ENCODE results near the gene BOK.

BOK gene

GRCh38 chr2:241606186-241606585 is 47.6 kb downstream of the BOK start:
- DNase-seq: no peak

DNA sequence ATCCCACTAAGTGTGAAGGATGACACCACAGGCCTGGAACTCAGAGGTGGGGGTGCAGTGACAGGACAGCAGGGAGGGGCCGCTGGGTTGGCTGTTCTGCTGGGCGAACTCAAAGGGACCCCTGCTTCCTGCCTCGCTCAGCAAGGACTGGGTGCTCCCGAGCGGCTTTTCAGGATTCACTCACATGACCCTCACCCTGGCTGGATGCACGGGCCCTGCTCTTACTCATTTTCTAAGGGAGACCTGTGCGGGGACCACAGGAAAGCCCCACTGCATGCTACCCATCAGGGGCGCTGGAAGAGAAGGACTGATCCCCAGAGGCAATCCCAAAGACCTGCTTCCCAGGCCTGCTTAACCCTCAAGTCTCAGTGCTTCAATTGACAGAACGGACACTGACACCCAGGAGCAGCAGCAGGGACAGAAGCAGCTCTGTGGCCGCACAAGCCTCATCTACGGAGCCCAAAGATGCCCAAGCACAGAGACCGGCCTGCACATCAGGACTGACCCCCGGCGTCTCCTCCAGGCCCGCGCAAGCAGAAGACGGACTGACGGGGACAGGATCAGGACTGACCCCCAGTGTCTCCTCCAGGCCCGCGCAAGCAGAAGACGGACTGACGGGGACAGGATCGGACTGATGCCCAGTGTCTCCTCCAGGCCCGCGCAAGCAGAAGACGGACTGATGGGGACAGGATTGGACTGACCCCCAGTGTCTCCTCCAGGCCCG is 48.8 kb downstream of the BOK start:
- DNase-seq: no peak

DNA sequence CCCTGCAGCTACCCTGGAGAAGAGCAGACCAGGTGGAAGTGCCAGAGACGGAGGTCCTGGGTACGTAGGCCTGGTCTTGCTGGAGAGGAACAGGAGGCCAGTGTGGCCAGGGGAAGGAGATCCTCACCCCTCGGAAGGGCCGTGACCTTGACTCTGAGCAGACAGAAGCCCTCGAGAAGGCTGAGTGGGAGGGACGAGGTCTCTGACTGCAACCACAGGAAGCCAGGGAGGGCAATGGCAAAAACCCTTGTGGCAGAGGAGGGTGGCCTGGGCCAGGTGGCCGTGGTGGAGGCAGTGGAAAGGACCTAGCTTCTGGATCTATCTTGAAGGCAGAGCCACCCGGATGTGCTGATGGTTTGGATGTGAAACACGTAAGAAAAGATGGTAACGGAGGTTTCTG is 50.3 kb downstream of the BOK start:
- no peak for DNase-seq

DNA sequence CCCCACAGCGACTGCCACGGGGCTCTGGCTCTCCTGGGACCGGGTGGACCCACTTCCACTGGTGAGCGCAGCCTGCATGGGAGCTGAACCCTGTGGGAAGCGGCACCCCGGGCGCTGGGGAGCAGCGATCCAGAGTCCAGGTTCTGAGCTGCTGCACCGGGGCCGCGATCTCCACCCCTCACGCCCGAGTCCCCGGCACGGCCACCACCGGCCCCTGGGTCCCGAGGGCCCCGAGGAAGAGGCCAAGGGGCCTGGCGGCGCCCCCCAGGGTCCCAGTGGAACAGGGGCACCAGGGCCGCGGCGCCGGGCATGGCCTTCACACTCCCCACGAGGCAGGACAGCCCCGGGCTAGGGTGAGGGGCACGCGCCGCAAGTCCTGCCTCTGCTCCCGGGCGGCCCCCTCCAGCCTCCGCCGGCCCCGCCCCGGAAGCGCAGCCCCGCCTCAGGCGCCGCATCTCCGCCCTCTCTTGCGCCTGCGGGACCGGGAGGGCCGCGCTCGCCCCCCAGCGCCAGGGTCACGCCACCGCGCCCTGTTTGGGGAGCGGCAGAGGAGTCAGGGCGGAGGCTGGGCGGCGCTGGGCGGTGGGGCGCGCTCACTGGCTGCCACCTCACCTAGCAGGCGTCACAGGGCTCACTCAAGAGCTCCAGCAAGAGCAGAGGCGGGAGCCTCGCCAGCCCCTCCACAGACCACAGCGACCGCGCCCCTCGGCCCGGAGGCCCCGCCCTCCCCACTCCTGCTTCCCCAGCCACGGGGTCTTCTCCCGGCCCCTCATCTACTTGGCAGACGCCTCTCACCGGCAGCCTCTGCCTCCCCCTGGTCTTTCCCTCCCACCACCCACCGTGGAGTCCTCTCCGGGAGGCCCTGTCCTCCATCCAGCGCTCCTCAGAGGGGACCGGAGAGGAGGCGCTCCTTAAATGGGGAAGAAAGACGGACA is 51.6 kb downstream of the BOK start:
- peak; percentile 84 for DNase-seq

GRCh38 chr2:241611062-241611461 is 52.5 kb downstream of the BOK start:
- DNase-seq: no peak

- DNase-seq: no peak
Measured at GRCh38 chr2:241612156-241613016, 53.8 kb downstream of the BOK start.

GRCh38 chr2:241613017-241613780 is 54.7 kb downstream of the BOK start:
- DNase-seq: no peak

DNA sequence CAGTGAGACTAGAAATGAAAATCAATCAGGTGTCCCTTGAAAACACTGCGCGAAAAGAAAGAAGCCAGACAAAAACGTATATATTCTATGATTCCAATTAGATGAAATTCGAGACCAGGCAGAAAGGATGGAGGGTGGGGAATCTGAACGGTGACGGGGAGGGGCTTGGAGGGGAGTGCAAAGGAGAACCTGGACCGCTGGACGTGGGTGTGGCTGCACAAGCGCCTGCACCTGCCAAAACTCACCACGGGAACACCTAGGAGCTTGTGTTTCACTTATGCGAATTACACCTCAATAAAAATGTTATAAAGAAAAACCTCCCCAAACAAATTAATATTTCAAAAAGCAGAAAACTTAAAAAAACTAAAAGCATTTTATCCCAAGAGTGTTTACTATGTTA is 56.5 kb downstream of the BOK start:
- DNase-seq: no peak

DNA sequence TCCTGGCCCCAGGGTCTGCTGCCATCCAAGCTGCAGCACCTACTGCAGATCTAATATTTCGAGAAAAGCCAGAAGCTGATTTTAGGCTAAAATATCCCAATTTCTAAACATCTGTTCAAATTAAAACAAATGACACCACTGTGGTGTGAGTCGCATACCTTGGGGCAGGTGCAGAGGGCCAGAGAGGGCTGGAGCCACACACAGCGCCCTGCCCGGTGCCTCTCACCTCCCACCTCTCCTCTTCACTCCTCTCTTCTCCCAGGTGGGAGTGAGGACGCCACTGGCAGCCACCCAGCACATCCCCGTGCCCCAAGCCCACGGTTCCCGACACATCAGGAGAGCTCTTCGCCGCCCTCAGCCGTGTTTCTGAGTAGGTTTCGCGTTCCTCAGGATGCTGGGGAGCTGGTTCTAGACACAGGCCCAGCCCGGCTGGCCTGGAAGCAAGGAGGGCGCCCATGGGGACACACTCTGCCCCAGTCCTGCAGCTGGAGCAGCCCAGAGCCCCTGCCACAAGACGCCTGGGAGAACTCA is 57.0 kb downstream of the BOK start:
- no peak for DNase-seq

DNA sequence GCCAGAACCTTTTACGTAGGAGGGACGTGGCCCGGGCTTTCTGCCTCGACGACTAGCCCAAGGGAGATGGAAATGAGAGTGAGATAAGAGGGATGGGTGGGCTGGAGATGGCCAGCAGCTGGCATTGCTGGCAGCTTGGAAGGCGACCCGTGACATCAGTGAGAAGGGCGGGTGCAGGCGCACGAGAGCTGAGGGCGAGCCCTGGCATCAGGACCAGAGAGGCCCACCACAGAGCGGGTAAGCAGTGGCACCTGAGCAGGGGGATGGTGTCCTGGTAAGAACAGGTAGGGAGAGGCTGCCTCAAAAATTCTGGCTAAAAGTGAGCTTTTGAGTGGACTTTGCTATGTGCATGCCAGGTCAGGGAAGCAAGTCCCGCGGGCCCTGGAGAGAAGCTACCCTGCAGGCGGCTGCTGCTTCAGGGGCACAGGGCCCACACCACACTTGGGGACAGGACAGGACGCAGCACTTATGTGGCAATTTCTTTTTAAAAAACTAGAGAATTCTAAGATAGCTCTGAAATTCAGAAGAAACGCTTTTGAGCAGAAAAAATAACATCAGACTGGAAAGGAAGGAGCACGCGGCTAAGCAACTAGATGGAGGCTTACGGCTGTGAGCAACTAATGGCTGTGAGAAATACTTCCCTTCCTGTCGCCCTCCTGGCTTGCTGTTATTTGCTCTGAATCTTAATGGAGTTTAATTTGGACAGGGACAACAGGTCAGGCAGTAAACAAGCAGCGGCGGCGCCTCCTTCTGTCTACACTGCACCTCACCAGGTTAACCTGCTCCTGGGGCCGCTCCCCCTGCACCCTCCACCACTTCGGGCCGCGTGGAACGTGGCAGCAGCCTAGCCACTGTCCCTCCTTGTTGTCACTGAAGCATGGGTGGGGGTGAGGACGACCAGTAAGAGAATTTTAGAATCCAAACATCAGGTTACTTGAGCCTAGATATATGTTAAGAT is 57.9 kb downstream of the BOK start:
- no peak for DNase-seq

- no peak for DNase-seq
Measured at GRCh38 chr2:241617431-241618154, 59.0 kb downstream of the BOK start.

DNA sequence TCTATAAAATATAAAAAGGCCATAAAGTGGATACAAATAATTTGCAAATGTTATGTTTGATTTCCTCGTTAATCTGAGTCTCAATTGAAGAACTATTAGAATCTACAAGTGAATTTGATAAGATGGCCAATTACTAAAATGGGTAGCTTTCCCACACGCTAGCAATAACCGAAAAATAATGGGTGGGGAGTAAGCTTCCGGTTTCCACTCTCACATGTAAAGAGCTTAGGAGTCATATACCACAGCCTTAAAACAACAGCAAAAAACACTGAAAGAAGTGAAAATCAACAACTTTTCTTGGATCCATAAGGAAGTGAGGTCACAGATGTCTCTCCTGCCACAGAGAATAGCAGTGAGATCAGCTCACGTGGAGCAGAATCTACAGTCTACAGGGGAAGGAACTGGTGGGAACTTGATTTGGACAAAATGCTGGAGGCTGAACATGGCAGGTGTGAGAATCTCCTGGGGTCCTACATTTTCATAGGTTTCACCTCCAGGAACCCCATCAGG is 59.8 kb downstream of the BOK start:
- no peak for DNase-seq

DNA sequence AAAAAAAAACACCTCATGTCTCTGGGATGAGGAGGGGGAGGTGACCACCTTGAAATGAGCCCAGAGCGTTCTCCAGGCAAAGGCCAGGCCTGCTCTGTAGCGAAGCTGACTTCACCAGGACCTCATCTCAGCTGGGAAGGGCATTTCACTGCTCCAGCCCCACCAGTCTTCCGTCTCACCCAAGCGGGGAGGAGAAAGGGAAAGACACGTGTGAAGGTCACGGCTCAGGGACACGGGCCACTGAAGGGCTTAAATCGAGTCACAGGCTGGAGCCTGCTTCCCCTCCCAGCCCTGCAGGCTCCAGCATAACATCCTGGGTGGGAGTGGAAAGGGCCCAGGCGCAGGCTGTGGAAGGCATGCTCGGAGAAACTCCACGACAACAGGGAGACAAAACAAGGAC is 60.3 kb downstream of the BOK start:
- no peak for DNase-seq

- DNase-seq: no peak
Measured at GRCh38 chr2:241619597-241620418, 61.3 kb downstream of the BOK start.

DNA sequence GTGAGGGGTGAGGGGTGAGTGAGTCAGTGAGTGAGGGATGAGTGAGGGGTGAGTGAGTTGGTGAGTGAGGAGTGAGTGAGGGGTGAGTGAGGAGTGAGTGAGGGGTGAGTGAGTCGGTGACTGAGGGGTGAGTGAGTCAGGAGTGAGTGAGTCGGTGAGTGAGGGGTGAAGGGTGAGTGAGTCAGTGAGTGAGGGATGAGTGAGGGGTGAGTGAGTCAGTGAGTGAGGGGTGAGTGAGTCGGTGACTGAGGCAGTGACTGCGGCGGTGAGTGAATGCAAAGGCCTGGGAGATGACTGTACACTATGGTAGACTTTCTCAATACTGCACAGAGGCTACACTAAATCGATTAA is 61.8 kb downstream of the BOK start:
- no peak for DNase-seq
